Skeletal muscle satellite cell (primary cell): ENCODE results near the gene TGIF1.
A peak's percentile ranks its signal among the peaks of the same experiment; 100 is the strongest.

Experiments
- H3K27me3 ChIP-seq: 2 replicates; pipeline ENCODE4 v1.7.0; 2013; ENCODE audit warnings: low read length; ENCODE audit not compliant: control insufficient read depth, insufficient read depth
- H3K36me3 ChIP-seq: 2 replicates; pipeline ENCODE4 v1.7.0; 2013; ENCODE audit warnings: mild to moderate bottlenecking, control low read depth, low read length; ENCODE audit not compliant: insufficient read depth
- H3K4me1 ChIP-seq: 2 replicates; pipeline ENCODE4 v1.7.0; 2013; ENCODE audit warnings: low read length; ENCODE audit not compliant: control insufficient read depth, insufficient read depth
- H3K4me2 ChIP-seq: 2 replicates; pipeline ENCODE4 v1.7.0; 2013; ENCODE audit warnings: mild to moderate bottlenecking, low read length
- H3K4me3 ChIP-seq: 2 replicates; pipeline ENCODE4 v1.7.0; 2013; ENCODE audit warnings: low read length
- H3K9ac ChIP-seq: 2 replicates; pipeline ENCODE4 v1.7.0; 2013; ENCODE audit warnings: mild to moderate bottlenecking, low read depth, low read length, moderate library complexity
- H3K9me3 ChIP-seq: replicated peaks from 2 replicates; pipeline ENCODE4 v1.7.0; 2013; ENCODE audit warnings: mild to moderate bottlenecking, control low read depth, low read length

TGIF1 gene

GRCh38 chr18:3492721-3493120 lies 42.7 kb downstream of the TGIF1 start:
- Histone ChIP-seq H3K4me3 (no peak overlapping the region), H3K4me1 (peaks cover 4% of the 10 kb centered on the region), H3K36me3 (no peaks in the 10 kb centered on the region), H3K27me3 (no peaks in the 10 kb centered on the region), H3K9me3 (no peaks in the 10 kb centered on the region), H3K4me2 (no peak overlapping the region), H3K9ac (no peak overlapping the region)

- Histone ChIP-seq H3K9ac (peak overlapping the region; percentile 32), H3K27me3 (no peaks in the 10 kb centered on the region), H3K4me3 (peak overlapping the region; percentile 14), H3K9me3 (no peaks in the 10 kb centered on the region), H3K4me1 (peaks cover 4% of the 10 kb centered on the region), H3K4me2 (peak overlapping the region; percentile 68), H3K36me3 (no peaks in the 10 kb centered on the region)
Measured at GRCh38 chr18:3493501-3494244, 43.7 kb downstream of the TGIF1 start.

DNA sequence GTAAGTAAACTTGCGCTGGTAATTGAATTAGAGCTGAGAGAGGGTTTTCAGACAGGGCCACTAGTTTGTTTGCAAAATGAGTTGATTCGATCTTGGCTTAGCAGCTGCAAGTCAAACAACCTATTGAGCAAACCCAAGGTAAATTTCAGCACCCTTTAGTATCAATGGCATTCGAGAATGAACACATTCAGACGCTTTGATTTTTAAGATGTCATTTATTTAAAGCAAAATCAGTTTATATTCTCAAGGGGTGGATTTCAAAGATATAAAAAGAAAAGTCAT lies 44.2 kb downstream of the TGIF1 start:
- Histone ChIP-seq H3K36me3 (no peaks in the 10 kb centered on the region), H3K9me3 (no peaks in the 10 kb centered on the region), H3K4me1 (peaks cover 5% of the 10 kb centered on the region), H3K9ac (no peak overlapping the region), H3K27me3 (no peaks in the 10 kb centered on the region), H3K4me3 (no peak overlapping the region), H3K4me2 (peak overlapping the region; percentile 68)

DNA sequence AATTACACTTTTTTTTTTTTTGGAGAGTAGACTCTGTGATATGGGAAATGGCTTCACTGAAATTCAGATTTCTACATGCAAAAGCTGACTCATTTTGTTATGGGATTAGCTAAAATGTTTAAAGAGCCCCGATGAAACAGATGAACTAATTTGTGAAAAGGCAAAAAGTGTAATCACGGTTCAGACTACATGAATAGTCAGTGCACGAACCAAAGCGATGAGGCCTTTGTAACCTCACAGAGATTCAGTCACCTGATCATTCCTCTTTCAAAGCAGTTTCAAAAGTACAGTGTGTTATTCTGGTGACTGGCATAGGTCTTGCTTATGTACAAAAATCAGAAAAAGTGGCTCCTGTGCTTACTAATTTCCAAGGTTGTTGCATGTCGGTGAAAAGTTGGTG lies 44.6 kb downstream of the TGIF1 start:
- no peak overlapping the region for H3K4me2 ChIP-seq
- H3K9ac ChIP-seq: no peak overlapping the region
- no peak overlapping the region for H3K4me3 ChIP-seq
- no peaks in the 10 kb centered on the region for H3K27me3 ChIP-seq
- H3K36me3 ChIP-seq: no peaks in the 10 kb centered on the region
- H3K4me1 ChIP-seq: peaks cover 9% of the 10 kb centered on the region
- H3K9me3 ChIP-seq: no peaks in the 10 kb centered on the region

DNA sequence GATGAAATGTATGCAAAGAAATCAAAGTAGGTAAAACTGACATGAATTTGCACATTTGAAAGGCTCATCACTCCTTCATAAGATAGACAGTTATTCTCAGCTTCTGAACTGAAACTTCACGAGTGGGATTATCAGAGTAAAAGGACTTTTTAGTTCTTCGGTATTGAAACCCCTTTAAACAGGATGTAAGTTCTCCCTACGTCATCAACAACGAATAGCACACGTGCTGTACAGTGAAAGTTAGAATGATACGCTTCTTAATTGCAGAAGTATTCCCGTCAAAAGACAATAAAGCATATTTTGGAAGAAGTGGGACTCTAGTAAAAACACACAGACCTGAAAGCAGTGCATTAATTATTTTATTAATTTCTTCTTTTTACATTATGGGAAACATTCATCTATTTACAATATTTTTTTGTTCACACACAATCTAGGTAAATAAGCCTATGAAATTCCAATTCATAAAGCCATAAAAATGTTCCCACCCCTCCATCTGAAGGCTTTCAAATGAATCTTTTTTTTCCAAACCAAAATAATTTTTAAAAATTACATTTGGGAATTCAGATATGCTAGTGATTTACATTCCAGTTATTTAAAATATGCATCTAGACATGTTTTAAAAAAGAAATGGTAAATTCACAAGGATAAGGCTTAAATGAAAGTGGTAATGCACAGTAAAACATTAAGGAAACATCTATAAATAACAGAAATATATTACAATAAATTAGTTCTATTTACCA lies 45.9 kb downstream of the TGIF1 start:
- Histone ChIP-seq H3K4me1 (peaks cover 18% of the 10 kb centered on the region), H3K4me2 (no peak overlapping the region), H3K27me3 (no peaks in the 10 kb centered on the region), H3K4me3 (no peak overlapping the region), H3K36me3 (no peaks in the 10 kb centered on the region), H3K9ac (no peak overlapping the region), H3K9me3 (no peaks in the 10 kb centered on the region)

GRCh38 chr18:3498698-3499471 lies 48.9 kb downstream of the TGIF1 start:
- peaks cover 15% of the 10 kb centered on the region for H3K4me1 ChIP-seq
- H3K4me3 ChIP-seq: peak overlapping the region; percentile 69
- H3K36me3 ChIP-seq: no peaks in the 10 kb centered on the region
- peak overlapping the region; percentile 96 for H3K4me2 ChIP-seq
- no peaks in the 10 kb centered on the region for H3K27me3 ChIP-seq
- peak overlapping the region; percentile 69 for H3K9ac ChIP-seq
- H3K9me3 ChIP-seq: no peaks in the 10 kb centered on the region

DNA sequence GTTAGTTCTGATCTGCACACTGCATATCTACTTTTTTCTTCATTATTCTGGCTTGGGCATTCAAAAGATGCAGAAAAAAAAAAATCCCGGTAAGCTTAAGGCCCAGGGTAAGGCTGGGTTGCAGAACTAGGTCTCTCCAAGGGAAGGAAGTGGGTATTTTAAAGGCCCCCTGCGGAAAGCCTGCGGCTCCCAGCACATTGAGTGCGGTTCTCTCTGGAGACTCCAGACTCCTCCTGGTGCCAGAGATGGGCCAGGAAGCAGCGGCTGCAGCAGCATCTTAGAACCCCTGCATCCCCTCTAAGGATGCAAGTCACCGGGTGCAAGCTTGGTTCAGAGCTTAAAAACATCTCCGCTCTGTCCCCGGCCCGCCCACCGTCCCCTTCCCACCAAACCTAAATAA lies 49.5 kb downstream of the TGIF1 start:
- H3K9ac ChIP-seq: peak overlapping the region; percentile 69
- no peaks in the 10 kb centered on the region for H3K27me3 ChIP-seq
- peak overlapping the region; percentile 96 for H3K4me2 ChIP-seq
- no peaks in the 10 kb centered on the region for H3K9me3 ChIP-seq
- H3K4me3 ChIP-seq: peak overlapping the region; percentile 69
- peaks cover 14% of the 10 kb centered on the region for H3K4me1 ChIP-seq
- no peaks in the 10 kb centered on the region for H3K36me3 ChIP-seq

- H3K9ac ChIP-seq: no peak overlapping the region
- H3K4me2 ChIP-seq: no peak overlapping the region
- H3K27me3 ChIP-seq: no peaks in the 10 kb centered on the region
- H3K4me3 ChIP-seq: no peak overlapping the region
- peaks cover 14% of the 10 kb centered on the region for H3K4me1 ChIP-seq
- no peaks in the 10 kb centered on the region for H3K9me3 ChIP-seq
- no peaks in the 10 kb centered on the region for H3K36me3 ChIP-seq
Measured at GRCh38 chr18:3500016-3500415, 50.0 kb downstream of the TGIF1 start.

DNA sequence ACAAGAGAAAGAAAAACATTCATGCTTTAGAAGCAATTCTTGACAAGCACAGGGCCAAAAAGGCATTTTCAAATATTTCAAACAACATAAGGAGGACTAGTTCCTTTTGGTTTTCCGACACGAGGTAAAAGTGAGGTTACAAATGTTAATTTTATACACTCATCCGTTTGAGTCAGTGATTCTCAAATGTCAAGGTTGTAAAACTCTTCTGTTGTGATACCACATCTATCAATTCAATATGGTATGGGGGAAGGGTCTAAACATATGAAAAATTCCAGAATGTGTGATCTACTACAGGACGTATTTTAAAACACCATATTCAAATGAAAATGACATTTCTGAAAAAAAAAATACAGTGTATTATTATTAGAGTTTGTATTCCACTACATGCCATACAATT lies 52.7 kb downstream of the TGIF1 start:
- Histone ChIP-seq H3K4me3 (no peak overlapping the region), H3K4me1 (peaks cover 14% of the 10 kb centered on the region), H3K27me3 (no peaks in the 10 kb centered on the region), H3K9me3 (no peaks in the 10 kb centered on the region), H3K4me2 (no peak overlapping the region), H3K9ac (no peak overlapping the region), H3K36me3 (no peaks in the 10 kb centered on the region)

DNA sequence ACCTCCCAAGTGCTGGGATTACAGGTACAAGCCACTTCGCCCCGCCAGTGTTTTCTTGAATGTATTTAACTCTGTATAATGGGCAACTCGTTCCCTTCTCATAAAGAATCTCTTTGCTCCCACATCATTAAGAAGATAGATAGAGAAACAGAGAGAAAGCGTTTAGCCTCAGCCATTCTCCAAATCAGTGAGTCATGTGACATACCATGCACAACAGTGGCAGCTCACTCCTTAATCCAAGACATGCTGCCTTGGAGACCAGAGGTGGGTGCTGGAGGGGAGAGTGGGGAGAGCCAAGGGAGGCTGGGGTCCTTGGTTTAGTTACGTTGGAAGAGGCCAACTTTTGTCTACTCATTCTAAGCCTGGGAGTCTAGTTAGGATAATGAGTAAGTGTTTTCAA lies 54.7 kb downstream of the TGIF1 start:
- Histone ChIP-seq H3K4me1 (peaks cover 21% of the 10 kb centered on the region), H3K4me3 (no peak overlapping the region), H3K9ac (no peak overlapping the region), H3K9me3 (no peaks in the 10 kb centered on the region), H3K4me2 (no peak overlapping the region), H3K36me3 (no peaks in the 10 kb centered on the region), H3K27me3 (no peaks in the 10 kb centered on the region)

- no peaks in the 10 kb centered on the region for H3K27me3 ChIP-seq
- H3K4me3 ChIP-seq: peak overlapping the region; percentile 38
- no peaks in the 10 kb centered on the region for H3K36me3 ChIP-seq
- peaks cover 23% of the 10 kb centered on the region for H3K4me1 ChIP-seq
- peak overlapping the region; percentile 36 for H3K9ac ChIP-seq
- no peaks in the 10 kb centered on the region for H3K9me3 ChIP-seq
- H3K4me2 ChIP-seq: peak overlapping the region; percentile 69
Measured at GRCh38 chr18:3508576-3509549, 58.9 kb downstream of the TGIF1 start.
